K562 (cell line): ENCODE measurements around the gene TSR3. TPM values are rescaled to one million over a fixed set of nuclear protein-coding genes. Genes with fewer than 3 reads are reported as not detected.

ENCODE experiments used
- JUNB ChIP-seq: fragments of 450-650 bp; formaldehyde crosslinking; conservative IDR thresholded peaks from 2 replicates; pipeline ENCODE4 v1.4.0; 2020; ENCODE audit warnings: mild to moderate bottlenecking
- MYBL2 ChIP-seq, 2 experiments: fragments of 450-650 bp in 1 of 2; sonication (generic) in 1 of 2; formaldehyde crosslinking in 1 of 2; IDR thresholded peaks; 2 replicates each; pipeline versions ENCODE4 v1.6.1 to v1.8.1; 2017 to 2022; ENCODE audit warnings: borderline replicate concordance in 1 of 2, inconsistent platforms in 1 of 2, low read depth in 1 of 2, mild to moderate bottlenecking in 1 of 2, missing genetic modification reagents in 1 of 2, moderate library complexity in 1 of 2
- ZNF384 ChIP-seq: IDR thresholded peaks from 2 replicates; pipeline ENCODE4 v1.6.1; 2012; ENCODE audit warnings: low read depth, low read length, improper control_type of control experiment
- polyA plus RNA-seq, 8 experiments: library from polyadenylated mRNA; depleted of rRNA in 4 of 8; stranded (reverse) in 5 of 8; unstranded in 3 of 8; fragments of >200 nt; fragmentation: Nextera tagmentation in 2 of 8; fragmentation: Illumina TruSeq in 1 of 8; extraction: Ambion mirVana in 2 of 8; extraction: Trizol in 1 of 8; gene quantifications; 2 replicates each; pipeline versions ENCODE4 v1.2.1 to v1.2.3, GENCODE V29; 2011 to 2014; ENCODE audit warnings: inconsistent platforms in 1 of 8, missing spikeins in 1 of 8
- total RNA-seq, 7 experiments: library from RNA; depleted of rRNA in 6 of 7; stranded (reverse); fragments of >200 nt in 6 of 7; fragmentation: Illumina TruSeq in 2 of 7; extraction: Trizol in 2 of 7; gene quantifications; 2 replicates each; pipeline versions ENCODE4 v1.2.1 to v1.2.3, GENCODE V29; 2011 to 2021; ENCODE audit warnings: low replicate concordance in 1 of 7
- TF ChIP-seq, protein P1 (sequence below): fragments of 250-450 bp; sonication (Bioruptor Pico); IDR thresholded peaks from 2 replicates; pipeline ENCODE4 v1.5.0; 2021; ENCODE audit warnings: mild to moderate bottlenecking, moderate library complexity
- TF ChIP-seq, protein P2 (sequence below): fragments of 200-600 bp; sonication (generic); IDR thresholded peaks from one replicate; pipeline ENCODE4 v1.6.1; 2012; ENCODE audit warnings: mild to moderate bottlenecking, low read depth, low read length, inconsistent platforms
- TF ChIP-seq, protein P3 (sequence below): fragments of 450-650 bp; IDR thresholded peaks from 2 replicates; pipeline ENCODE4 v1.6.1; 2016; ENCODE audit warnings: antibody characterized with exemption
- TF ChIP-seq, protein P4 (sequence below): fragments of 450-650 bp; IDR thresholded peaks from 2 replicates; pipeline ENCODE4 v1.6.1; 2017; ENCODE audit warnings: mild to moderate bottlenecking, moderate library complexity

Gene TSR3
- total and polyA plus RNA-seq, 9 of the 15 experiments (the other 6 are each of a cell fraction or from before 2014, with no cell fraction given) = 1.5 to 74.8 (median 16.5) TPM

DNA sequence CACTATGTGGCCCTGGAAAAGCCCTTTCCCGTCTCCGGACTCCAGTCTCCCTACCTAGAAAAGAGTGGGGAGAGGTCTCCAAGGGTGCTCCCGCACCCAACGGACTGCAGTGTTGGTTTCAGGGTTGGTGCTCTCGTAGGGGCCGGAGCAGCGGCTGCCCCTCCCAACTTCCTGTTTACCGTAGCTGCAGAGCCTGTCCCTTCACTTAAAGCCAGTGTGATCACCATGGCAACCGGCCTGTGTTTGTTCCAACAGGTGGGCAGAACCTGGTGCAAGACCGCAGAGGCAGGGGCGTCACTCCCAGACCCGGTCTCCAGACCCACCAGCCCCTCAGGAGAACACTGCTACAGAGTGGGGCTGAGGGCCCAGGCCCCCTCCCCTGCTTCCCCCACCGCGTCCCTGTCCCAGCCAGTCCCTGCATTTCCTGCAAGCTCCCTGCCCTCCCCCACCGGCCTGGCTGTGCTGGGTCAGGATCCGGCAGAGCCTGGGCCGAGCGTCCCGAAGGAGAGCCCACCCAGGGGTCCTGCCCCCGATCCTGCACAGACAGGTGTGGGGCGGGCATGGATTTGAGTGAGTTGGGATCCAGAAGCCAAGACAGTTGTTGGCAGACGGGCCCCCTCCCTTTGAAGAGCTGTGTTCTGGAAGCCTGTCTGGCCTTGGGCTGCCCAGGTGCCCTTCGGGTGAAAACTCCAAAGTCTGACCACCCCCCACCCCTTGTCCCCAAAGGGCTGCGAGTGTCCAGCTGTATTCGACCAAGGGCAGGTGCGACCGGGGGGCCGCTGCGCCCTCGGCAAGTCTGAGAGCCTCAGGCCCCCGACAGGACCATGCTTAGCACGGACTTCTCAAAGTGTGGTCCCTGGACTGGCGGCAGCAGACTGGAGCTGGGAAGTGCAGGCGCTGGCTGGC lies 19.7 kb downstream of the TSR3 start (continued):
- TF ChIP-seq, protein P1, sequence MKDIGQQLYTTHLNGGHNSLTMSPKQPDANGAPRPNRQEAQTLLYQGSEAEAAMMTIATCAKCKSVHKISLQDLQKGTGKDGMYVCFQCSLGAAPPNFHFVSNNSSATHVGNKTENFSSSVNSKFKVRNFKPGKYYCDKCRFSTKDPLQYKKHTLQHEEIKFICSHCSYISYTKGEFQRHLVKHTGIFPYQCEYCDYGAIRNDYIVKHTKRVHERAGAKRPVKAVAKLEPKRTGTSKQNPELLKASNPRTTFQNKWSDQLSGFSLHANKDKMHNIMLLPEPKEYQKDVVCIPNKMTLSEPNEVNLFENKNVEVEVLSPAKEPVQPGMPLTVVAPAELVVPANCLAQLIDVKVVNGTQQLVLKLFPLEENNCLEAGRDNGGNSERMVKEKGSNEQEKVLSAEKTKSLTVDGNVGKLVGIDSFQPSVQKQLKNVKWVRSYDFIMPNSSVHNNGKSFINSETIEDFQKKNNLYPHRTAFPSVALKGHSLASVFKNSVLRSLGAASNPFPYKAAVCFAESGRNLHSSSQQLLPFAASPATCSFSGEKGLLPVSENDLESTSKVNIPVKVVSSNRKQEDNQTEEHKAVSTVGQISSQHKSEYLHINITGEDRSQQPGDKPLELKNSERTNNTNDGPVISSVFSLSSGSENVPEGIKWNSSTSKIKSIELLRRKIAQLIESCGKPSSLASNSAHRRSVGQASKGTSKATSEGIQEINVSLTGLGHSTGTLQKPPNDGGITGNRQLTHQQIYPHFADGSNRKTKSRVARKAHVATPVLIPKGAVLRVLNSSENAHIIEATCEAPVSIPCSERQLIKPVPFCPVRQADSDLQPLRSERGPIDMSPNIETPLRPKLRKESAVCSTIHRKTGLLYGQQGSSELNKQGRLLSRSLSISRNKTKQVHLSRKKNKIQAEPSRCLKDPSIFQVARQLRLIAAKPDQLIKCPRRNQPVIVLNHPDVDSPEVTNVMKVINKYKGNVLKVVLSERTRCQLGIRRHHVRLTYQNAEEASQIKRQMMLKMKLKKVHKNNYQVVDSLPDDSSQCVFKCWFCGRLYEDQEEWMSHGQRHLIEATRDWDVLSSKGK (CRISPR knock-in tag) = no peak
- no peak for TF ChIP-seq MYBL2 (IDR thresholded peaks at IDR 0.05; ENCODE audit: low read depth)
- TF ChIP-seq MYBL2 (CRISPR knock-in tag; IDR thresholded peaks at IDR 0.05; ENCODE audit: borderline replicate concordance) = no peak
- no peak for TF ChIP-seq JUNB (CRISPR knock-in tag)
- no peak for TF ChIP-seq ZNF384
- TF ChIP-seq, protein P2, sequence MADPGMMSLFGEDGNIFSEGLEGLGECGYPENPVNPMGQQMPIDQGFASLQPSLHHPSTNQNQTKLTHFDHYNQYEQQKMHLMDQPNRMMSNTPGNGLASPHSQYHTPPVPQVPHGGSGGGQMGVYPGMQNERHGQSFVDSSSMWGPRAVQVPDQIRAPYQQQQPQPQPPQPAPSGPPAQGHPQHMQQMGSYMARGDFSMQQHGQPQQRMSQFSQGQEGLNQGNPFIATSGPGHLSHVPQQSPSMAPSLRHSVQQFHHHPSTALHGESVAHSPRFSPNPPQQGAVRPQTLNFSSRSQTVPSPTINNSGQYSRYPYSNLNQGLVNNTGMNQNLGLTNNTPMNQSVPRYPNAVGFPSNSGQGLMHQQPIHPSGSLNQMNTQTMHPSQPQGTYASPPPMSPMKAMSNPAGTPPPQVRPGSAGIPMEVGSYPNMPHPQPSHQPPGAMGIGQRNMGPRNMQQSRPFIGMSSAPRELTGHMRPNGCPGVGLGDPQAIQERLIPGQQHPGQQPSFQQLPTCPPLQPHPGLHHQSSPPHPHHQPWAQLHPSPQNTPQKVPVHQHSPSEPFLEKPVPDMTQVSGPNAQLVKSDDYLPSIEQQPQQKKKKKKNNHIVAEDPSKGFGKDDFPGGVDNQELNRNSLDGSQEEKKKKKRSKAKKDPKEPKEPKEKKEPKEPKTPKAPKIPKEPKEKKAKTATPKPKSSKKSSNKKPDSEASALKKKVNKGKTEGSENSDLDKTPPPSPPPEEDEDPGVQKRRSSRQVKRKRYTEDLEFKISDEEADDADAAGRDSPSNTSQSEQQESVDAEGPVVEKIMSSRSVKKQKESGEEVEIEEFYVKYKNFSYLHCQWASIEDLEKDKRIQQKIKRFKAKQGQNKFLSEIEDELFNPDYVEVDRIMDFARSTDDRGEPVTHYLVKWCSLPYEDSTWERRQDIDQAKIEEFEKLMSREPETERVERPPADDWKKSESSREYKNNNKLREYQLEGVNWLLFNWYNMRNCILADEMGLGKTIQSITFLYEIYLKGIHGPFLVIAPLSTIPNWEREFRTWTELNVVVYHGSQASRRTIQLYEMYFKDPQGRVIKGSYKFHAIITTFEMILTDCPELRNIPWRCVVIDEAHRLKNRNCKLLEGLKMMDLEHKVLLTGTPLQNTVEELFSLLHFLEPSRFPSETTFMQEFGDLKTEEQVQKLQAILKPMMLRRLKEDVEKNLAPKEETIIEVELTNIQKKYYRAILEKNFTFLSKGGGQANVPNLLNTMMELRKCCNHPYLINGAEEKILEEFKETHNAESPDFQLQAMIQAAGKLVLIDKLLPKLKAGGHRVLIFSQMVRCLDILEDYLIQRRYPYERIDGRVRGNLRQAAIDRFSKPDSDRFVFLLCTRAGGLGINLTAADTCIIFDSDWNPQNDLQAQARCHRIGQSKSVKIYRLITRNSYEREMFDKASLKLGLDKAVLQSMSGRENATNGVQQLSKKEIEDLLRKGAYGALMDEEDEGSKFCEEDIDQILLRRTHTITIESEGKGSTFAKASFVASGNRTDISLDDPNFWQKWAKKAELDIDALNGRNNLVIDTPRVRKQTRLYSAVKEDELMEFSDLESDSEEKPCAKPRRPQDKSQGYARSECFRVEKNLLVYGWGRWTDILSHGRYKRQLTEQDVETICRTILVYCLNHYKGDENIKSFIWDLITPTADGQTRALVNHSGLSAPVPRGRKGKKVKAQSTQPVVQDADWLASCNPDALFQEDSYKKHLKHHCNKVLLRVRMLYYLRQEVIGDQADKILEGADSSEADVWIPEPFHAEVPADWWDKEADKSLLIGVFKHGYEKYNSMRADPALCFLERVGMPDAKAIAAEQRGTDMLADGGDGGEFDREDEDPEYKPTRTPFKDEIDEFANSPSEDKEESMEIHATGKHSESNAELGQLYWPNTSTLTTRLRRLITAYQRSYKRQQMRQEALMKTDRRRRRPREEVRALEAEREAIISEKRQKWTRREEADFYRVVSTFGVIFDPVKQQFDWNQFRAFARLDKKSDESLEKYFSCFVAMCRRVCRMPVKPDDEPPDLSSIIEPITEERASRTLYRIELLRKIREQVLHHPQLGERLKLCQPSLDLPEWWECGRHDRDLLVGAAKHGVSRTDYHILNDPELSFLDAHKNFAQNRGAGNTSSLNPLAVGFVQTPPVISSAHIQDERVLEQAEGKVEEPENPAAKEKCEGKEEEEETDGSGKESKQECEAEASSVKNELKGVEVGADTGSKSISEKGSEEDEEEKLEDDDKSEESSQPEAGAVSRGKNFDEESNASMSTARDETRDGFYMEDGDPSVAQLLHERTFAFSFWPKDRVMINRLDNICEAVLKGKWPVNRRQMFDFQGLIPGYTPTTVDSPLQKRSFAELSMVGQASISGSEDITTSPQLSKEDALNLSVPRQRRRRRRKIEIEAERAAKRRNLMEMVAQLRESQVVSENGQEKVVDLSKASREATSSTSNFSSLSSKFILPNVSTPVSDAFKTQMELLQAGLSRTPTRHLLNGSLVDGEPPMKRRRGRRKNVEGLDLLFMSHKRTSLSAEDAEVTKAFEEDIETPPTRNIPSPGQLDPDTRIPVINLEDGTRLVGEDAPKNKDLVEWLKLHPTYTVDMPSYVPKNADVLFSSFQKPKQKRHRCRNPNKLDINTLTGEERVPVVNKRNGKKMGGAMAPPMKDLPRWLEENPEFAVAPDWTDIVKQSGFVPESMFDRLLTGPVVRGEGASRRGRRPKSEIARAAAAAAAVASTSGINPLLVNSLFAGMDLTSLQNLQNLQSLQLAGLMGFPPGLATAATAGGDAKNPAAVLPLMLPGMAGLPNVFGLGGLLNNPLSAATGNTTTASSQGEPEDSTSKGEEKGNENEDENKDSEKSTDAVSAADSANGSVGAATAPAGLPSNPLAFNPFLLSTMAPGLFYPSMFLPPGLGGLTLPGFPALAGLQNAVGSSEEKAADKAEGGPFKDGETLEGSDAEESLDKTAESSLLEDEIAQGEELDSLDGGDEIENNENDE = no peak
- TF ChIP-seq, protein P3, sequence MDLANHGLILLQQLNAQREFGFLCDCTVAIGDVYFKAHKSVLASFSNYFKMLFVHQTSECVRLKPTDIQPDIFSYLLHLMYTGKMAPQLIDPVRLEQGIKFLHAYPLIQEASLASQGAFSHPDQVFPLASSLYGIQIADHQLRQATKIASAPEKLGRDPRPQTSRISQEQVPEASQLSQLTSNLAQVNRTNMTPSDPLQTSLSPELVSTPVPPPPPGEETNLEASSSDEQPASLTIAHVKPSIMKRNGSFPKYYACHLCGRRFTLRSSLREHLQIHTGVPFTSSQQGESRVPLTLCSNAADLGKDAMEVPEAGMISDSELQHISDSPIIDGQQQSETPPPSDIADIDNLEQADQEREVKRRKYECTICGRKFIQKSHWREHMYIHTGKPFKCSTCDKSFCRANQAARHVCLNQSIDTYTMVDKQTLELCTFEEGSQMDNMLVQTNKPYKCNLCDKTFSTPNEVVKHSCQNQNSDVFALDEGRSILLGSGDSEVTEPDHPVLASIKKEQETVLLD = no peak
- TF ChIP-seq, protein P4, sequence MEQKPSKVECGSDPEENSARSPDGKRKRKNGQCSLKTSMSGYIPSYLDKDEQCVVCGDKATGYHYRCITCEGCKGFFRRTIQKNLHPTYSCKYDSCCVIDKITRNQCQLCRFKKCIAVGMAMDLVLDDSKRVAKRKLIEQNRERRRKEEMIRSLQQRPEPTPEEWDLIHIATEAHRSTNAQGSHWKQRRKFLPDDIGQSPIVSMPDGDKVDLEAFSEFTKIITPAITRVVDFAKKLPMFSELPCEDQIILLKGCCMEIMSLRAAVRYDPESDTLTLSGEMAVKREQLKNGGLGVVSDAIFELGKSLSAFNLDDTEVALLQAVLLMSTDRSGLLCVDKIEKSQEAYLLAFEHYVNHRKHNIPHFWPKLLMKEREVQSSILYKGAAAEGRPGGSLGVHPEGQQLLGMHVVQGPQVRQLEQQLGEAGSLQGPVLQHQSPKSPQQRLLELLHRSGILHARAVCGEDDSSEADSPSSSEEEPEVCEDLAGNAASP = no peak
